Measurements from ENCODE around the gene GAS6. TPM values are rescaled to one million over a fixed set of nuclear protein-coding genes. Genes with fewer than 3 reads are reported as not detected.

The GAS6 gene
- total RNA-seq, 4 donors from 2014 or later: 317 to 697 (median 547) TPM

DNA sequence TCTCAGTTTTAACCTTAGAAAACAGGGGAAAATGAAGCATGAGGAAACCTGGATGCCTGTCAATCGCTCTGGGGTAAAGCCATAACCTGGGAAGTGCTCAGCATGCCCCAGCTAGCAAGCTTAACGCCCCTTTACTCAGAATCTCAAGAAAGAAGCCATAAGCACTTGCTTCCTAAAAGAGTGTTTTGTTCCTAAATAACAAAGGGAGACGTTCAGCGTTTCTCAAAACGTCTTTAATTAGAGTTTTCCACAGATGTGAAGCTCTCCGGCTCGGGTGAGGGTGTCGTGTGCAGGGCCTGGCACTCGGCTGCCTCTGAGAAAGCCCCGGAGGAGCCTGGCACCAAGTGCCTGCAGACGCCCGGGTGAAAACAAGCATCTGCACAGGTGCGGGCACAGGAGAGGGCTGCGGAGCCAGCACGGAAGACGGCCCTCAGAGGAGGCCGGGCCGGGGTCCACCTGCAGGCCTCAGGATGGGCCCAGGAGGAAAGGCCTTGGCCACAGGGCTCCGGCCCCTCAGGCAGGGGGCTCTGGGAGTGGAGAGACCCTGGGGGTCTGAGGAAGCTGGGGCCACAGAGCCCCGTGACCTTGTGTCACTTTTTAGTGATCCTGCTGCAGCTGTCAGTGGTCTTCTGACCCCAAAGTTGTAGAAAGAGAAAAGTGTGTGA lies 6.2 kb downstream of the GAS6 start:
- Histone ChIP-seq H3K4me1 (peaks cover 0 to 82% (median 47%) of the 10 kb centered on the region in 4 donors), H3K27me3 (no peaks in the 10 kb centered on the region), H3K36me3 (no peaks in the 10 kb centered on the region), H3K27ac (no peak overlapping the region), H3K4me3 (no peak overlapping the region), H3K9me3 (no peaks in the 10 kb centered on the region)
- TF ChIP-seq POLR2A (IDR thresholded peaks at IDR 0.05): no peak
- TF ChIP-seq, protein P1, sequence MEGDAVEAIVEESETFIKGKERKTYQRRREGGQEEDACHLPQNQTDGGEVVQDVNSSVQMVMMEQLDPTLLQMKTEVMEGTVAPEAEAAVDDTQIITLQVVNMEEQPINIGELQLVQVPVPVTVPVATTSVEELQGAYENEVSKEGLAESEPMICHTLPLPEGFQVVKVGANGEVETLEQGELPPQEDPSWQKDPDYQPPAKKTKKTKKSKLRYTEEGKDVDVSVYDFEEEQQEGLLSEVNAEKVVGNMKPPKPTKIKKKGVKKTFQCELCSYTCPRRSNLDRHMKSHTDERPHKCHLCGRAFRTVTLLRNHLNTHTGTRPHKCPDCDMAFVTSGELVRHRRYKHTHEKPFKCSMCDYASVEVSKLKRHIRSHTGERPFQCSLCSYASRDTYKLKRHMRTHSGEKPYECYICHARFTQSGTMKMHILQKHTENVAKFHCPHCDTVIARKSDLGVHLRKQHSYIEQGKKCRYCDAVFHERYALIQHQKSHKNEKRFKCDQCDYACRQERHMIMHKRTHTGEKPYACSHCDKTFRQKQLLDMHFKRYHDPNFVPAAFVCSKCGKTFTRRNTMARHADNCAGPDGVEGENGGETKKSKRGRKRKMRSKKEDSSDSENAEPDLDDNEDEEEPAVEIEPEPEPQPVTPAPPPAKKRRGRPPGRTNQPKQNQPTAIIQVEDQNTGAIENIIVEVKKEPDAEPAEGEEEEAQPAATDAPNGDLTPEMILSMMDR (IDR thresholded peaks at IDR 0.05): no peak
- no peak for TF ChIP-seq EP300 (IDR thresholded peaks at IDR 0.05)
- WGBS, 2 donors: 64 to 73% methylated on average over 15 to 20 of the region's 20 CpGs
- DNase-seq (ENCODE audit: low spot score in 2 of 2): no peak

- Histone ChIP-seq H3K4me3 (no peak overlapping the region), H3K9me3 (no peaks in the 10 kb centered on the region), H3K36me3 (no peaks in the 10 kb centered on the region), H3K27ac (no peak overlapping the region), H3K4me1 (peaks cover 0 to 82% (median 49%) of the 10 kb centered on the region in 4 donors), H3K27me3 (no peaks in the 10 kb centered on the region)
- WGBS, 2 donors: 45 to 55% methylated on average over 9 of the region's 9 CpGs
- no peak for DNase-seq (ENCODE audit: low spot score in 2 of 2)
- no peak for TF ChIP-seq EP300 (IDR thresholded peaks at IDR 0.05)
- TF ChIP-seq, protein P1 (IDR thresholded peaks at IDR 0.05): no peak
- no peak for TF ChIP-seq POLR2A (IDR thresholded peaks at IDR 0.05)
These were observed 7.2 kb downstream of the GAS6 start for GRCh38 chr13:113856716-113857065.

DNA sequence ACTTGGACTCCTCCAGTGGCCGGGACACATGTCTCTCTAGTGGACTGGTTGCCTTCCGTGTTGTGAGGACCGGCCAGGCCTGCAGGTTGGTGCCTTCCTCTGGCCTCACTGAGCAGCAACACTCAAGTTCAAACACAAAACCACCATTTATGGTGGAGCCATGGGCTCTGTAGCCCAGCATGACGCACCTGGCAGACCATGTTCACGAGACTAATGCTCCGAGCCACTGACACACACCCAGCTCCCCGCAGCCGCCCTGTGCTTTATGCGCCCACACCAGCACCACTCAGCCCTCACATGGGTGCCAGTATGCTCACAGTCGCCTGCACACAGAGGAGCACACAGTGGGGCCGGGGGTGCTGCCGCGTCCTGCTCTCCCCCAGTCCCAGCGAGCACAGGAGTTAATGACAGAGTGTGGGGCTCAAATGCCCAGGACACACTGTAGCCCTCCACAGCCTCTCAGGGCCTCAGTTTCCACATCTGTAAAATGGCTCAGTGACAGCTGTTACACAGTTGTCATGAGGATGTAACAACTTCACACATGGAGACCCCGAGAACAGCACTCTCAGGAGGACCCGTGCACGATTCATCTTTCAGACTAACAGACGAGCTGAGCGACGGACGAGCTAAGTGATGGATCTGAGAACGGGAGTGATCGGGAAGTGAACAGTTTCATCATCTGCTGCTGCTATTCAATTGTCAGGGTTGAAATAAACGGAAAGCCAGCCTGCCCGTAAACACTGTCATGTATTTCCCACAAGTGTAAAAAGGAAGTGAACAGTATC lies 7.8 kb downstream of the GAS6 start:
- Histone ChIP-seq H3K27ac (no peak overlapping the region), H3K4me1 (peaks cover 0 to 82% (median 49%) of the 10 kb centered on the region in 4 donors), H3K4me3 (no peak overlapping the region), H3K27me3 (no peaks in the 10 kb centered on the region), H3K36me3 (no peaks in the 10 kb centered on the region), H3K9me3 (no peaks in the 10 kb centered on the region)
- no peak for TF ChIP-seq POLR2A (IDR thresholded peaks at IDR 0.05)
- no peak for TF ChIP-seq EP300 (IDR thresholded peaks at IDR 0.05)
- TF ChIP-seq, protein P1 (IDR thresholded peaks at IDR 0.05): no peak
- 92 to 93% methylated on average over 25 of the region's 25 CpGs for WGBS, 2 donors
- no peak for DNase-seq (ENCODE audit: low spot score in 2 of 2)

DNA sequence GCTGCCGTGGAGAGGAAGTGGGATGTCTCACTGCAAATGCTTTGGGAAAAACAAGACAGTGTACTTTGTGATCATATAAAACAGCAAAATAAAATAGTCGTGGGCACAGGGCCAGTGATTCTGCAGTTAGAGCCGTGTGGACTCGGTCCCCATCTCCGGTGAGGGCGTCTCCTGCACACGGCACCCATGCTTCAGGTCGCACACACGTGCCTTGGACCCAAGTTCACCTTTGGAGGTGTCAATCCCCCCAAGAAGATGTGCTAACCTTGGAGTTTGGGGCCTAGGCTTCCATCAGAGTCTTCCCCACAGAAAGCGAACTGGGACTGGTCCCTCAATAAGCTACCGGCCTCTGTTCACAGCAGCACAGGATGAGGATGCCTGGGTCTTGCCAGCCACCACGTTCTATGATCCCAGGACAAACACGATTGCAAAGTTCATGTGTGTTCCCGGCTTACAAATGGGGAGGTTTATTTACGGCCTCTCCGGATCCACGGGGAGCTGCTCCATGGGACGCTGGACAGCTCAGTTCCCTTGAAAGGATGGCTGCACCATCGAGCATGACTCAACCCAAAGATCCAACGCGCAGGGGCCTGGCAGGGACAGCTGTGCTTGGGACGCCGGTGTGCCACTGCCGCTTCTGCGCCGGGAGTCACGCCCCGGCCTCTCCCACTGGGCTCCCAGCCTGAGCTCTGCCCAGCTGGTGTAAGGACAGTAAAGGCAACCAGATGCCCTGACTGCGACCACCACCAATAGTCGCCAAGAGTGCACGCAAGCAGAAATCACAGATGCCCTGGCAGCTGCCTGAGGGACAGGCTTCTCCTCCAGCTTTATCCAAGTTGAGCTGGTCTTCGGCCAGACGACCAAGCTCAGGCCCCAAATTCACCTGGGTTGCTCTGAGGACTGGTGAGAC lies 8.6 kb downstream of the GAS6 start:
- no peak for TF ChIP-seq EP300 (IDR thresholded peaks at IDR 0.05)
- TF ChIP-seq, protein P1 (IDR thresholded peaks at IDR 0.05): no peak
- DNase-seq (ENCODE audit: low spot score in 2 of 2): no peak
- Histone ChIP-seq H3K4me1 (peaks cover 0 to 74% (median 45%) of the 10 kb centered on the region in 4 donors), H3K36me3 (no peaks in the 10 kb centered on the region), H3K27me3 (no peaks in the 10 kb centered on the region), H3K9me3 (no peaks in the 10 kb centered on the region), H3K27ac (peak overlapping the region in 1 of 4 donors; percentile 17), H3K4me3 (no peak overlapping the region)
- 72 to 85% methylated on average over 23 of the region's 33 CpGs for WGBS, 2 donors
